ENCODE results near the gene GNB2. TPM values are rescaled to one million over a fixed set of nuclear protein-coding genes. Genes with fewer than 3 reads are reported as not detected.
A peak's percentile ranks its signal among the peaks of the same experiment; 100 is the strongest.

Gene GNB2
- total and polyA plus RNA-seq, 2 of the 13 experiments (the other 11 are each of a cell fraction or from before 2014, with no cell fraction given), result 48.3 to 67.1 TPM

GRCh38 chr7:100720671-100721504 is 47.3 kb downstream of the GNB2 start (continued):
- no peak for TF ChIP-seq HIVEP1 (CRISPR knock-in tag; IDR thresholded peaks at IDR 0.05)
- peak; percentile 57 for TF ChIP-seq PAXIP1 (CRISPR knock-in tag; conservative IDR thresholded peaks at IDR 0.05)
- no peak for TF ChIP-seq REL (CRISPR knock-in tag; conservative IDR thresholded peaks at IDR 0.05)
- TF ChIP-seq ZNF7 (CRISPR knock-in tag; IDR thresholded peaks at IDR 0.05), result no peak
- TF ChIP-seq ZNF24 (IDR thresholded peaks at IDR 0.05), result no peak
- TF ChIP-seq ZBTB21 (CRISPR knock-in tag; IDR thresholded peaks at IDR 0.05), result no peak
- no peak for TF ChIP-seq MZF1 (CRISPR knock-in tag; IDR thresholded peaks at IDR 0.05; ENCODE audit: borderline replicate concordance)
- TF ChIP-seq ZFY (CRISPR knock-in tag; IDR thresholded peaks at IDR 0.05), result peak; percentile 47
- TF ChIP-seq ZNF296 (CRISPR knock-in tag; conservative IDR thresholded peaks at IDR 0.05), result no peak
- no peak for TF ChIP-seq DNMT1 (CRISPR knock-in tag; IDR thresholded peaks at IDR 0.05)
- TF ChIP-seq HES4 (CRISPR knock-in tag; IDR thresholded peaks at IDR 0.05; ENCODE audit: borderline replicate concordance), result no peak
- no peak for TF ChIP-seq ZNF644 (CRISPR knock-in tag; IDR thresholded peaks at IDR 0.05; ENCODE audit: low read depth)
- no peak for TF ChIP-seq RELA (CRISPR knock-in tag; IDR thresholded peaks at IDR 0.05)
- TF ChIP-seq HOXA5 (CRISPR knock-in tag; IDR thresholded peaks at IDR 0.05), result no peak
- TF ChIP-seq ZHX1 (CRISPR knock-in tag; IDR thresholded peaks at IDR 0.05; ENCODE audit: low read depth), result no peak
- no peak for TF ChIP-seq NFE2L2 (IDR thresholded peaks at IDR 0.05; ENCODE audit: low read length)
- TF ChIP-seq ZNF572 (CRISPR knock-in tag; IDR thresholded peaks at IDR 0.05), result no peak
- TF ChIP-seq NAIF1 (CRISPR knock-in tag; IDR thresholded peaks at IDR 0.05; ENCODE audit: borderline replicate concordance), result no peak
- no peak for TF ChIP-seq TEAD2 (CRISPR knock-in tag; IDR thresholded peaks at IDR 0.05)
- TF ChIP-seq HBP1 (CRISPR knock-in tag; IDR thresholded peaks at IDR 0.05; ENCODE audit: low read depth), result no peak
- no peak for TF ChIP-seq KLF9 (CRISPR knock-in tag; IDR thresholded peaks at IDR 0.05; ENCODE audit: low read depth)
- no peak for TF ChIP-seq ZBTB3 (CRISPR knock-in tag; IDR thresholded peaks at IDR 0.05; ENCODE audit: borderline replicate concordance, low read depth)
- TF ChIP-seq CBX1 (IDR thresholded peaks at IDR 0.05; ENCODE audit: low read depth), result no peak
- 0 out of 2 replicates have a peak, but pooled peaks have one; percentile 45 for TF ChIP-seq KMT2A (CRISPR knock-in tag; IDR thresholded peaks at IDR 0.05)
